IPS DF 4.7 (cell line): Measurements from ENCODE around the gene FCF1.

ENCODE experiments used
- DNase-seq: peaks from one replicate; pipeline ENCODE4 v3.0.0-alpha.2; 2013; ENCODE audit warnings: low spot score; ENCODE audit errors: extremely low read depth

The FCF1 gene

GRCh38 chr14:74763803-74764531, 51.0 kb downstream of the FCF1 start:
- no peak for DNase-seq

GRCh38 chr14:74765721-74766120, 52.8 kb downstream of the FCF1 start:
- no peak for DNase-seq

- no peak for DNase-seq
Observed at GRCh38 chr14:74771399-74771798, 58.5 kb downstream of the FCF1 start.

GRCh38 chr14:74784634-74785033, 71.7 kb downstream of the FCF1 start:
- no peak for DNase-seq

- no peak for DNase-seq
Observed at GRCh38 chr14:74785056-74785613, 72.2 kb downstream of the FCF1 start.

- no peak for DNase-seq
Observed at GRCh38 chr14:74786796-74787315, 73.9 kb downstream of the FCF1 start.
